H1 (cell line): Measurements from ENCODE around the gene EXOSC1.

Experiments used
- CHD2 ChIP-seq: IDR thresholded peaks from 2 replicates; pipeline ENCODE4 v1.6.1; 2012; ENCODE audit warnings: low read length, improper control_type of control experiment
- CREB1 ChIP-seq: IDR thresholded peaks from 2 replicates; pipeline ENCODE4 v1.6.1; 2012; ENCODE audit warnings: inconsistent platforms
- GTF2F1 ChIP-seq: IDR thresholded peaks from 2 replicates; pipeline ENCODE4 v1.6.1; 2012; ENCODE audit warnings: low read depth, low read length, improper control_type of control experiment, borderline replicate concordance
- JUN ChIP-seq: IDR thresholded peaks from 2 replicates; pipeline ENCODE4 v1.6.1; 2011; ENCODE audit warnings: low read depth, mild to moderate bottlenecking, improper control_type of control experiment, low read length
- KDM1A ChIP-seq: fragments of 200-600, 300-600 bp; sonication (generic); IDR thresholded peaks from 2 replicates; pipeline ENCODE4 v1.7.1; 2016; ENCODE audit warnings: mild to moderate bottlenecking, low read length, borderline replicate concordance
- MAX ChIP-seq: IDR thresholded peaks from 2 replicates; pipeline ENCODE4 v1.6.1; 2012; ENCODE audit warnings: inconsistent platforms
- PHF8 ChIP-seq: fragments of 200-600 bp; sonication (generic); conservative IDR thresholded peaks from 2 replicates; pipeline ENCODE4 v1.7.1; 2012; ENCODE audit warnings: low read depth, mild to moderate bottlenecking, inconsistent platforms, low read length, moderate library complexity
- POLR2A ChIP-seq, 2 experiments: IDR thresholded peaks; 1 replicate in 1 of 2; 2 replicates in 1 of 2; pipeline ENCODE4 v1.6.1; 2011; ENCODE audit warnings: low read depth in 2 of 2, low read length in 2 of 2, mild to moderate bottlenecking in 2 of 2; ENCODE audit errors: control extremely low read depth in 1 of 2
- RAD21 ChIP-seq, 2 experiments: IDR thresholded peaks in 1 of 2; conservative IDR thresholded peaks in 1 of 2; 2 replicates each; pipeline ENCODE4 v1.6.1; 2011; ENCODE audit warnings: low read depth in 2 of 2, low read length in 2 of 2, improper control_type of control experiment in 1 of 2, inconsistent platforms in 1 of 2, mild to moderate bottlenecking in 1 of 2, moderate library complexity in 1 of 2
- SIN3A ChIP-seq, 2 experiments: IDR thresholded peaks in 1 of 2; conservative IDR thresholded peaks in 1 of 2; 2 replicates each; pipeline ENCODE4 v1.6.1; 2011 to 2012; ENCODE audit warnings: low read length in 2 of 2, improper control_type of control experiment in 1 of 2, low read depth in 1 of 2, mild to moderate bottlenecking in 1 of 2
- TAF1 ChIP-seq: IDR thresholded peaks from 2 replicates; pipeline ENCODE4 v1.6.1; 2011; ENCODE audit warnings: mild to moderate bottlenecking, low read depth, low read length
- USF2 ChIP-seq: IDR thresholded peaks from 2 replicates; pipeline ENCODE4 v1.6.1; 2011; ENCODE audit warnings: low read length, improper control_type of control experiment
- ZNF274 ChIP-seq: IDR thresholded peaks from 2 replicates; pipeline ENCODE4 v1.7.0; 2012; ENCODE audit warnings: low read length, borderline replicate concordance; ENCODE audit errors: extremely low read depth
- TF ChIP-seq, protein P1 (sequence below), 3 experiments: IDR thresholded peaks; 1 replicate in 2 of 3; 2 replicates in 1 of 3; pipeline versions ENCODE4 v1.5.1 to v1.6.1; 2011; ENCODE audit warnings: low read length in 3 of 3, mild to moderate bottlenecking in 3 of 3, inconsistent platforms in 2 of 3, low read depth in 1 of 3, moderate library complexity in 1 of 3; ENCODE audit not compliant: insufficient read depth in 1 of 3; ENCODE audit errors: control extremely low read depth in 1 of 3

- TF ChIP-seq JUN (no peak), GTF2F1 (no peak), KDM1A (no peak), PHF8 (no peak), MAX (no peak), CHD2 (no peak), CREB1 (no peak), SIN3A (conservative IDR thresholded peaks at IDR 0.05 in 1 of 2, IDR thresholded peaks at IDR 0.05 in 1 of 2; ENCODE audit: low read depth in 1 of 2, low read length in 2 of 2) (no peak), POLR2A (IDR thresholded peaks at IDR 0.05; ENCODE audit: control extremely low read depth in 1 of 2, low read depth in 2 of 2, low read length in 2 of 2) (no peak), TAF1 (no peak; the same call in 1 of the 2 replicates), USF2 (no peak), ZNF274 (no peak), RAD21 (IDR thresholded peaks at IDR 0.05 in 1 of 2, conservative IDR thresholded peaks at IDR 0.05 in 1 of 2; ENCODE audit: low read depth in 2 of 2, low read length in 2 of 2) (no peak)
- TF ChIP-seq, protein P1, sequence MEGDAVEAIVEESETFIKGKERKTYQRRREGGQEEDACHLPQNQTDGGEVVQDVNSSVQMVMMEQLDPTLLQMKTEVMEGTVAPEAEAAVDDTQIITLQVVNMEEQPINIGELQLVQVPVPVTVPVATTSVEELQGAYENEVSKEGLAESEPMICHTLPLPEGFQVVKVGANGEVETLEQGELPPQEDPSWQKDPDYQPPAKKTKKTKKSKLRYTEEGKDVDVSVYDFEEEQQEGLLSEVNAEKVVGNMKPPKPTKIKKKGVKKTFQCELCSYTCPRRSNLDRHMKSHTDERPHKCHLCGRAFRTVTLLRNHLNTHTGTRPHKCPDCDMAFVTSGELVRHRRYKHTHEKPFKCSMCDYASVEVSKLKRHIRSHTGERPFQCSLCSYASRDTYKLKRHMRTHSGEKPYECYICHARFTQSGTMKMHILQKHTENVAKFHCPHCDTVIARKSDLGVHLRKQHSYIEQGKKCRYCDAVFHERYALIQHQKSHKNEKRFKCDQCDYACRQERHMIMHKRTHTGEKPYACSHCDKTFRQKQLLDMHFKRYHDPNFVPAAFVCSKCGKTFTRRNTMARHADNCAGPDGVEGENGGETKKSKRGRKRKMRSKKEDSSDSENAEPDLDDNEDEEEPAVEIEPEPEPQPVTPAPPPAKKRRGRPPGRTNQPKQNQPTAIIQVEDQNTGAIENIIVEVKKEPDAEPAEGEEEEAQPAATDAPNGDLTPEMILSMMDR (IDR thresholded peaks at IDR 0.05; ENCODE audit: control extremely low read depth in 1 of 3, insufficient read depth in 1 of 3, low read depth in 1 of 3, low read length in 3 of 3) = no peak
These were observed 467 bp downstream of the EXOSC1 start for GRCh38 chr10:97445357-97445721.
